Fibroblast of mammary gland (primary cell): ENCODE results near the gene EIF5A.

Experiments
- DNase-seq: peaks from one replicate; pipeline ENCODE4 v3.0.0-alpha.2; 2010; ENCODE audit warnings: low read depth
- H3K4me3 ChIP-seq: 2 replicates; pipeline ENCODE4 v1.5.1; 2011; ENCODE audit warnings: low read depth, mild to moderate bottlenecking, low read length, moderate library complexity; ENCODE audit not compliant: control insufficient read depth
- TF ChIP-seq, protein P1 (sequence below): conservative IDR thresholded peaks from 2 replicates; pipeline ENCODE4 v1.5.1; 2011; ENCODE audit warnings: low read depth, low read length, inconsistent platforms; ENCODE audit not compliant: control insufficient read depth, insufficient read depth

The EIF5A gene

DNA sequence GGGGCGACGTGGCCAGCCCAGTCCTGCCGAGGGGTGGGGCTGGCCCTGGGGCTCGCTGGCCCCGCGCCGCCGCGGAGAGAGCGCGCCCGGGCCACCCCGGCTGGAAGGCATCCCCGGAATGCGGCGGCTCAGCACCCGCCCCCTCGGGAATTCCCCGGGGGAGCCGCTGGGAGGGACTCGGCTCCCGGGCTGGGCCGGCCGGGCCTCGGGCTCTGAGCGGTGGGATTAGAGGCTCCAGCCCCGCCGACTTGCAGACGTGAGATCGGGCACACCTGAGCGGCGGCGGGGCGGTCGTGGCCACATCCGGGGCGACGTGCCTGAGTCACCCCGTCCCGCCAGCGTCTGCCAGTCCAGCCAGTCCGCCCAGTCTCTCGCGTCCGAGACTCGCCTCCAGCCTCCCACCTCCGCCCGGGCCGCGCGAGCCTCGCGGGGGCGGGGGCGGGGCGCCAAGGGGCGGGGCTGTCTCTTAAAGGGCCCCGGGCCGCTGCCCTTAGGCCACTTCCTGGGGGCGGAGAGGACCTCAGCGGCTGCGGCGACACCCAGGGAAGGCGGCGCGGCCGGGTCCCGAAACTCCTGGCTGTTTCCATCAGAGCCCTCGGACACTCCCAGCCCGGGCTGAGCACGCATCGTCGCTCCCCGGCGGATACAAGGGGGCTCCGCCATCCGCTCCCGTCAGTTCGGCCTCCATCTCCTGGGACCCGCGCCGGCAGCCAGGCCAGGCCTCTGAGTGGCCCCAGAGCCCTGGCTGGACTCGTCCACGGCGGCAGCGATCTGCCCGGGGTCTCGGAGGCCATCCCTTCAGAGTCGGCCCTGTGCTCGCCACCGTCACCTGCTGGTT, 44.5 kb downstream of the EIF5A start, which contains the start of gene KCTD11:
Gene KCTD11, plus strand, starts transcription at position 498 of the 838 bp plus-strand sequence.
- peak within 1 kb of the TSS; percentile 75 for H3K4me3 ChIP-seq
- TF ChIP-seq, protein P1, sequence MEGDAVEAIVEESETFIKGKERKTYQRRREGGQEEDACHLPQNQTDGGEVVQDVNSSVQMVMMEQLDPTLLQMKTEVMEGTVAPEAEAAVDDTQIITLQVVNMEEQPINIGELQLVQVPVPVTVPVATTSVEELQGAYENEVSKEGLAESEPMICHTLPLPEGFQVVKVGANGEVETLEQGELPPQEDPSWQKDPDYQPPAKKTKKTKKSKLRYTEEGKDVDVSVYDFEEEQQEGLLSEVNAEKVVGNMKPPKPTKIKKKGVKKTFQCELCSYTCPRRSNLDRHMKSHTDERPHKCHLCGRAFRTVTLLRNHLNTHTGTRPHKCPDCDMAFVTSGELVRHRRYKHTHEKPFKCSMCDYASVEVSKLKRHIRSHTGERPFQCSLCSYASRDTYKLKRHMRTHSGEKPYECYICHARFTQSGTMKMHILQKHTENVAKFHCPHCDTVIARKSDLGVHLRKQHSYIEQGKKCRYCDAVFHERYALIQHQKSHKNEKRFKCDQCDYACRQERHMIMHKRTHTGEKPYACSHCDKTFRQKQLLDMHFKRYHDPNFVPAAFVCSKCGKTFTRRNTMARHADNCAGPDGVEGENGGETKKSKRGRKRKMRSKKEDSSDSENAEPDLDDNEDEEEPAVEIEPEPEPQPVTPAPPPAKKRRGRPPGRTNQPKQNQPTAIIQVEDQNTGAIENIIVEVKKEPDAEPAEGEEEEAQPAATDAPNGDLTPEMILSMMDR: no peak
- peak; percentile 84 for DNase-seq

DNA sequence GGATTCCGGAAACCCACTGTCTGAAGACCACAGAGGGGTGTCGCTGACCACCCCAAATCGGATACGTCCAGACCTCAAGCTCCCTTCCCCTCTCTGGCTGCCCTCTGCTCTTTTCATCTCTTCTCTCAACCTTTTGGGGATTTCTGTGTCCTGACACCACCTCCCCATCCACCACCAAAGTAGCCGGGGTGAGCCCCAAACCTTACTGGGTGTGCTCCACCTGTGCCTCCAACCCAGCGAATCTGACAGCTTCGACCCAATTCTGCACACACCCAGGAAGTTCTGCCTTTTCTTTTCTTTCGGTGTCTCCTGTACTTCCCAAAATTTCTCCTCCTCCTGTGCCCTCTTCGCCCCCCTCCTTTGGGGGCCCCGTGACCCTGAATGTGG, 45.1 kb downstream of the EIF5A start:
- no peak for DNase-seq
- TF ChIP-seq, protein P1: peak; percentile 43
- peak overlapping the region; percentile 71 for H3K4me3 ChIP-seq

DNA sequence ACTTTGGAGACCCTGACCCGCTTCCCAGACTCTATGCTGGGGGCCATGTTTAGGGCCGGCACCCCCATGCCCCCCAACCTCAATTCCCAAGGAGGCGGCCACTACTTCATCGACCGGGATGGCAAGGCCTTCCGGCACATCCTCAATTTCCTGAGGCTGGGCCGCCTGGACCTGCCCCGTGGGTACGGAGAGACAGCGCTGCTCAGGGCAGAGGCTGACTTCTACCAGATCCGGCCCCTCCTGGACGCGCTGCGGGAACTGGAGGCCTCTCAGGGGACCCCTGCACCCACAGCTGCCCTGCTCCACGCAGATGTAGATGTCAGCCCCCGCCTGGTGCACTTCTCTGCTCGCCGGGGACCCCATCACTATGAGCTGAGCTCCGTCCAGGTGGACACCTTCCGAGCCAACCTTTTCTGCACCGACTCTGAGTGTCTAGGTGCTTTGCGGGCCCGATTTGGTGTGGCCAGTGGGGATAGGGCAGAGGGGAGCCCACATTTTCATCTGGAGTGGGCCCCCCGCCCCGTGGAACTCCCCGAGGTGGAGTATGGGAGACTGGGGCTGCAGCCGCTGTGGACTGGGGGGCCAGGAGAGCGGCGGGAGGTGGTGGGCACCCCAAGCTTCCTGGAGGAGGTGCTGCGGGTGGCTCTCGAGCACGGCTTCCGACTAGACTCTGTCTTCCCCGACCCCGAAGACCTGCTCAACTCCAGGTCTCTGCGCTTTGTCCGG, 45.6 kb downstream of the EIF5A start:
- H3K4me3 ChIP-seq: peak overlapping the region; percentile 71
- TF ChIP-seq, protein P1: no peak
- no peak for DNase-seq

DNA sequence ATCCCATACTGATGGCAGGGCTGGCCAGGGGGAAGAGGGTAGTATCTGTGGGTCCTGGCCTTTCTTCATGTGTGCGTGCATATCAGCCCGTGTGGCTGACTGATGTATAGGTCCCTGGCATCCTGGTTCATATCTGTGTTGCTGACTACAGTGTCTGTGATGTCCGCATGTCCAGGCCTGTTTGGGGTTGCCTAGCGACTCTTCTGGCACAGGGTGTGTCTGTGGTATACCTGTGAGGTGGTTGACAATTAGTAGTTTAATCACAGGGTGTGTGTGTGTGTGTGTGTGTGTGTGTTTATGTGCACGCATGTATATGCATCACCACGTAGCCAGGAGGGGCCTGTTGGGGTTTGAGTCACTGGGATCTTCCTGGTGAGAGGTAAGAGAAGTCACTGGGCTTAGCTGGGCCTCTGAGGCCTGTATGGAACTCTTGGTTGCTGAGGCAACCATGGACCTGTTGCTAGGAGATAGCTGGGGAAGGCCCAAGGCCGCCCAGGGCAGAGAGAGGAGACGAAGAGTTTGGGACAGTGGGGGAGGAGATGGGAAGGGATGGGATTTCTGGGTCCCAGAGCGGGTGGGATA, 46.9 kb downstream of the EIF5A start:
- no peak overlapping the region for H3K4me3 ChIP-seq
- TF ChIP-seq, protein P1: no peak
- DNase-seq: peak; percentile 66

DNA sequence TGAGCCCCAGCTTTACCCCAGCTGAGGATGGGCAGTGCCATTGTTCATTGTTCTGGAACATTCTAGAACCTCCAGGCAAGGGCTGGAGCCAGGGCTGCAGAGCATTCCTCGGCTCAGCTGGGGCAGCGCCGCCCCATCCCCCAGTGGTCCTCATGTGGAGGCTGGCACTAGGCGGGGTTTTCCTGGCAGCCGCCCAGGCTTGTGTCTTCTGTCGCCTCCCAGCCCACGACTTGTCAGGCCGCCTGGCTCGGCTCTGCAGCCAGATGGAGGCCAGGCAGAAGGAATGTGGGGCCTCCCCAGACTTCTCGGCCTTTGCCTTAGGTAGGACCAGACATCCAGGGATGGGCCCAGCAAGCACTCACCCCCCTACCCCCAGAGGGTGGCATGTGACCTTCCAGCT, 47.6 kb downstream of the EIF5A start, which contains the start of gene TMEM95:
Gene TMEM95, plus strand, starts transcription at position 104 of the 400 bp plus-strand sequence. Its CDS starts 49 bp downstream, at position 153.
- no peak for DNase-seq
- TF ChIP-seq, protein P1: no peak
- no peak within 1 kb of the TSS for H3K4me3 ChIP-seq

DNA sequence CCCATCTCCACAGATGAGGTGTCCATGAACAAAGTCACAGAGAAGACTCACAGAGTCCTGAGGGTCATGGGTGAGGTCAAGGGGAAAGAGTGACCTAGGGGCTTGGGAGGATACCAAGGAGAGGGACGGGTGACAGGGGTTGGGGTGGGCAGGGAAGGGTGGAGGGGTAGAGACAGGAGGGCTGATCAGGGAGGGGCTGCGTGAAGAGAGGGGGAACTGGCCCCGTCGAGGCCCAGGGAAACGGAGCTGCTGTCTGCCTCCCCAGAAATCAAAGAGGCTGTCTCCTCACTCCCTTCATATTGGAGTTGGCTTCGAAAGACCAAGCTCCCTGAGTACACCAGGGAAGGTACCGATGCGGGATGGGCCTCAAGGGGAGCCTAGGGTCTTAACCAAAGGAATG, 48.1 kb downstream of the EIF5A start:
- H3K4me3 ChIP-seq: no peak overlapping the region
- TF ChIP-seq, protein P1: no peak
- no peak for DNase-seq
